Stimulated activated naive CD8-positive, alpha-beta T cell treated with anti-CD3 and anti-CD28 coated beads, Interleukin-15, amount 100 ng/mL, for 72 hours (primary cell): Measurements from ENCODE around the gene LENG8.
"Not testable (repeated sequence)": the region's sequence is repeated elsewhere in the genome, so short reads cannot be mapped to it uniquely, and the experiment has no call there.

Source experiments
- ATAC-seq: fragments of 150-1000 bp; cut with Tn5 transposase; 2 replicates; pipeline ENCODE4 v1.10.0; 2021; ENCODE audit warnings: mild to moderate bottlenecking, moderate library complexity
- DNase-seq, 2 donors: peaks; one replicate each; pipeline ENCODE4 v3.0.0; 2021 to 2022
- H3K27ac Mint-ChIP-seq, 2 donors: one replicate each; pipeline ENCODE4 v1.8.0; 2022; ENCODE audit warnings: mild to moderate bottlenecking in 2 of 2, mixed read lengths in 2 of 2, moderate library complexity in 2 of 2
- H3K27me3 Mint-ChIP-seq: one replicate; pipeline ENCODE4 v1.8.0; 2022; ENCODE audit warnings: mixed read lengths
- H3K4me1 Mint-ChIP-seq: one replicate; pipeline ENCODE4 v1.8.0; 2022; ENCODE audit warnings: mild to moderate bottlenecking, mixed read lengths
- H3K4me3 Mint-ChIP-seq, 2 donors: one replicate each; pipeline ENCODE4 v1.8.0; 2022; ENCODE audit warnings: mild to moderate bottlenecking in 2 of 2, mixed read lengths in 2 of 2, moderate library complexity in 1 of 2
- H3K9me3 Mint-ChIP-seq, 2 donors: one replicate each; pipeline ENCODE4 v1.8.0; 2022; ENCODE audit warnings: mixed read lengths in 2 of 2

LENG8 gene

GRCh38 chr19:54430306-54431254 lies 18.4 kb upstream of the LENG8 start:
- Mint-ChIP-seq H3K4me3 (peak overlapping the region; percentile 65 to 80), H3K4me1 (peaks cover 40% of the 10 kb centered on the region), H3K27ac (peak overlapping the region in 1 of 2 donors; percentile 82), H3K9me3 (no peaks in the 10 kb centered on the region), H3K27me3 (peaks cover 46% of the 10 kb centered on the region)
- DNase-seq (no peak), ATAC-seq (peak; percentile 68)

GRCh38 chr19:54431255-54431838 lies 17.7 kb upstream of the LENG8 start:
- Mint-ChIP-seq H3K27me3 (peaks cover 38% of the 10 kb centered on the region), H3K4me1 (peaks cover 43% of the 10 kb centered on the region), H3K27ac (peak overlapping the region in 1 of 2 donors; percentile 82), H3K4me3 (peak overlapping the region; percentile 65 to 80), H3K9me3 (no peaks in the 10 kb centered on the region)
- DNase-seq: no peak
- no peak for ATAC-seq

DNA sequence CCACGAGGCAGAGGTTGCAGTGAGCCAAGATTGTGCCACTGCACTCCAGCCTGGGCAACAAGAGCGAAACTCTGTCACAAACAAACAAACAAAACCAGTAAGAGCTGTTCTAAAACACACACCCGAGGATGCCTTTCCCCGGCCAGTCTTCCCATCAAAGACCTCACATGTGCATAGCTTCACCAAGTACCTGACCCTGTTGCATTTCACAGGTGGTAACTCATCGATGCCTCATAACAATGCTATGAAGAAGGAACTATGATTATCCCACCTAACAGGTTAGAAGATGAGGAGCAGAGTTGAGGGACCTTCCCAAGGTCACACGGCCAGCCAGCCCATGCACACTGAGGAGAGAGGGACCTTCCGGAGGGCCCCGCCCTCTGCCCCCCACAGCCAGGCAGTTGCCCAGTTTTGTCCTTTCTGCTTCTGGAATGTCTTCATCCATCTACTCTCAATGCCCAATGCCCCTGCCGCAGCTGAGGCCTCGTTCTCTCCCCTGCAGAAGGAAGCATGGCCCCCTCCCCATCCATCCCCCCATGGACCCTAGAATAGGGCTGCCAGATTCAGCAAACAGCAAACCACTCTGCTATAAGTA lies 16.8 kb upstream of the LENG8 start:
- no peak overlapping the region for H3K4me3 Mint-ChIP-seq
- DNase-seq: no peak
- no peak overlapping the region for H3K27ac Mint-ChIP-seq
- peaks cover 45% of the 10 kb centered on the region for H3K4me1 Mint-ChIP-seq
- no peaks in the 10 kb centered on the region for H3K9me3 Mint-ChIP-seq
- no peak for ATAC-seq
- H3K27me3 Mint-ChIP-seq: peaks cover 31% of the 10 kb centered on the region

DNA sequence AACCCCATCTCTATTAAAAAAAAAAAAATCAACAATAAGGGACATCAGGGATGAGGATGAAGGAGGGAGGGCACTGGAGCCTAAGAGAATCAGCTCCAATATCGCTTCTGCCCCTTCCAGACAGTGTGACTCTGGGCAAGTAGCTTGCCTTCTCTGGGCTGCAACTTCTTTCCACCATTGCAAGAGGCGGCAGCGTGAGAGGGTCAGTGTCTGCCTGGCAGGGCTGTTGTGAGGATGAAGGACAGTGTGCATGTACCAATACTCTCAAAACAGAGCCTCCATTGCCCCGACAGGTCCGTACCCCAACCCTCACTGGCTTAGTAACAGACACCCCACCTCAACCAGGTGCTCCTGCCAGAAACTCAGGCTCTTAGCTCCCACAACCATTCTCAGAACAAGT lies 15.3 kb upstream of the LENG8 start:
- ATAC-seq: no peak
- H3K4me1 Mint-ChIP-seq: peaks cover 51% of the 10 kb centered on the region
- no peaks in the 10 kb centered on the region for H3K9me3 Mint-ChIP-seq
- no peak overlapping the region for H3K4me3 Mint-ChIP-seq
- peak overlapping the region in 1 of 2 donors; percentile 41 for H3K27ac Mint-ChIP-seq
- no peak for DNase-seq
- H3K27me3 Mint-ChIP-seq: peaks cover 17% of the 10 kb centered on the region

- no peak for ATAC-seq
Observed at GRCh38 chr19:54434112-54434872, 14.7 kb upstream of the LENG8 start.

GRCh38 chr19:54434873-54435214 lies 14.2 kb upstream of the LENG8 start:
- H3K4me1 Mint-ChIP-seq: peaks cover 55% of the 10 kb centered on the region
- H3K27ac Mint-ChIP-seq: peak overlapping the region in 1 of 2 donors; percentile 49
- no peaks in the 10 kb centered on the region for H3K9me3 Mint-ChIP-seq
- no peak for DNase-seq
- H3K4me3 Mint-ChIP-seq: peak overlapping the region in 1 of 2 donors; percentile 54
- H3K27me3 Mint-ChIP-seq: peaks cover 6% of the 10 kb centered on the region
- no peak for ATAC-seq

More at GRCh38 chr19:54434112-54434872, 14.7 kb upstream of the LENG8 start:
- Mint-ChIP-seq H3K4me3 (peak overlapping the region in 1 of 2 donors; percentile 54), H3K27ac (peak overlapping the region; percentile 41 to 49), H3K27me3 (peaks cover 11% of the 10 kb centered on the region), H3K4me1 (peaks cover 52% of the 10 kb centered on the region), H3K9me3 (no peaks in the 10 kb centered on the region)
- no peak for DNase-seq

DNA sequence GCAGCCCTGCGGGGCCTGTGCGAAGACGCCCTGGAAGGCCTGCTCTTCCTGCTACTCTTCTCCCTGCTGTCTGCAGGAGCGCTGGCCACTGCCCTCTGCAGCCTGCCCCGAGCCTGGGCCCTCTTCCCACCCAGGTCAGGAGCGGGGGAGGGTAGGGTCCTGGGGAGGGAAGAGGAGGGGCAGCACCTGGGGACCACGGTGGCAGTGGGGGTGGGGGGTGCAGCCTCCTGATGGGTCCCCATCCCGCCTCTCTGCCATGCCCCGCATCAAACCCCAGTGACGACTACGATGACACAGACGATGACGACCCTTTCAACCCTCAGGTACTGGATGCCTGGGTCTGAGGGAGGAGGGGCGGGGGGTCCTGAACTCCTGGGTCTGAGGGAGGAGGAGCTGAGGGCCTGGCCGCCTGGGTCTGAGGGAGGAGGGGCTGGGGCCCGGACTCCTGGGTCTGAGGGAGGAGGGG lies 13.4 kb upstream of the LENG8 start:
- ATAC-seq: peak; percentile 13
- H3K27me3 Mint-ChIP-seq: no peaks in the 10 kb centered on the region

GRCh38 chr19:54436031-54436523 lies 12.9 kb upstream of the LENG8 start:
- ATAC-seq (no peak), DNase-seq (no peak)
- Mint-ChIP-seq H3K27ac (no peak overlapping the region), H3K4me3 (no peak overlapping the region), H3K9me3 (no peaks in the 10 kb centered on the region), H3K4me1 (peaks cover 47% of the 10 kb centered on the region), H3K27me3 (no peaks in the 10 kb centered on the region)

More for the DNA sequence above, 13.4 kb upstream of the LENG8 start:
- no peak overlapping the region for H3K27ac Mint-ChIP-seq
- no peaks in the 10 kb centered on the region for H3K9me3 Mint-ChIP-seq
- H3K4me1 Mint-ChIP-seq: peaks cover 51% of the 10 kb centered on the region
- H3K4me3 Mint-ChIP-seq: no peak overlapping the region
- DNase-seq: no peak

DNA sequence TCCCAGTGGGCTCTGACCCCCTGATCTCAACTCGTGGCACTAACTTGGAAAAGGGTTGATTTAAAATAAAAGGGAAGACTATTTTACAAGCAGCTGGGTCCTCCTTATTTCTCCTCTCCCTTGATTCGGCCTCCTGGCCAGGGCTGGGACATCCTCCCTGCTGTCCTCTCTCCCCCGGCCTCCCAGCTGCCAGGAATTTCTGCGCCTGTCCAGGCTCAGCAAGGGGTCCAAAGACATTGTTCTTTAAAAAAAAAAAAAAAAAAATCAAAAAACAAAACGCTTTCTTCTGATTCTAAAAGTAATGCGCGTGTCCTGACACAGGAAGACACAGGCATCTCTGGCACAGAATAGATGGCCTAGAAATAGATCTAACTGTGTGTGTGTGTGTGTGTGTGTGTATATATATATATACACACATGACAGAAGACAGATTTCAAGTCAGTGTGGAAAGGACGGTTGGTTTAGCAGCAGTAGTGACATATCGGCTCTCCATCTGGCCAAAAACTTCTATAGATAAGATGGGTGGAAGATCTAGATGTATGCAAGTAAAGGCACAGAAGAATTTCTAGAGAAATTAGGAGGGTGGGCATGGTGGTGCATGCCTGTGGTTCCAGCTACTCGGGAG lies 12.3 kb upstream of the LENG8 start:
- no peaks in the 10 kb centered on the region for H3K9me3 Mint-ChIP-seq
- ATAC-seq: no peak
- DNase-seq: no peak
- no peak overlapping the region for H3K27ac Mint-ChIP-seq
- H3K27me3 Mint-ChIP-seq: no peaks in the 10 kb centered on the region
- no peak overlapping the region for H3K4me3 Mint-ChIP-seq
- H3K4me1 Mint-ChIP-seq: peaks cover 41% of the 10 kb centered on the region

DNA sequence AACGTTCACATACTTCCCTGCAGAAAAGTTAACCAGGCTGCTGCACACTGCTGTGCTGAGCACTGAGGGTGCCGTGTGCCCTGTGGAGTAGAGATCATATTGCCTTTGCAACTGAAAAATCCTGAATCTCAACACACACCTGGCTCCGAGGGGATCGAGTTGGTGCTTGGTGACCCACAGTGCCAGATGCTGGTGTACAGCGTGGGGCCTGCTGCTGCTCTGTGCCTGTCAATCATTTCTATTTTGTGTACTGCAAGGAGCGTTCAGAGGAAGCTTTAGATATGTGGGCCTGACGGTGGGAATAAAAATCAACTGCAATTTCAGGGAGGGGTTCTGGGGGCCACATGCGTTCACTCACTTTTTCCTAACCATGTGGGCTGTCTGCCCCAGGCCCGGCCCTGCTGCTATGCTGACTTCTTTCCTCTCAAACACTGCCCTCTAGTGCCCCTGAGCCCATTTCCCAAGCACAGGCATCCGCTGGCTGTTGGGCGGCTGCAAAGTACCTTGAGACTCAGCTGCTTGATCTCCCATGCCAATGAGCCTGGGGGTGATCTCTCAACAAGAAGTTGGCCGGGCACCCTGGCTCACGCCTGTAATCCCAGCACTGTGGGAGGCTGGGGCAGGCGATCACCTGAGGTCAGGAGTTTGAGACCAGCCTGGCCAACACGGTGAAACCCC lies 9.7 kb upstream of the LENG8 start:
- Mint-ChIP-seq H3K4me3 (no peak overlapping the region), H3K27me3 (no peaks in the 10 kb centered on the region), H3K4me1 (peaks cover 41% of the 10 kb centered on the region), H3K9me3 (no peaks in the 10 kb centered on the region), H3K27ac (peak overlapping the region in 1 of 2 donors; percentile 74)
- ATAC-seq (peak; percentile 53), DNase-seq (no peak)

- DNase-seq (no peak), ATAC-seq (no peak)
- no peak overlapping the region for H3K4me3 Mint-ChIP-seq
- peaks cover 31% of the 10 kb centered on the region for H3K4me1 Mint-ChIP-seq
- no peaks in the 10 kb centered on the region for H3K27me3 Mint-ChIP-seq
- H3K9me3 Mint-ChIP-seq: no peaks in the 10 kb centered on the region
- H3K27ac Mint-ChIP-seq: no peak overlapping the region
Observed at GRCh38 chr19:54440641-54441040, 8.4 kb upstream of the LENG8 start.

DNA sequence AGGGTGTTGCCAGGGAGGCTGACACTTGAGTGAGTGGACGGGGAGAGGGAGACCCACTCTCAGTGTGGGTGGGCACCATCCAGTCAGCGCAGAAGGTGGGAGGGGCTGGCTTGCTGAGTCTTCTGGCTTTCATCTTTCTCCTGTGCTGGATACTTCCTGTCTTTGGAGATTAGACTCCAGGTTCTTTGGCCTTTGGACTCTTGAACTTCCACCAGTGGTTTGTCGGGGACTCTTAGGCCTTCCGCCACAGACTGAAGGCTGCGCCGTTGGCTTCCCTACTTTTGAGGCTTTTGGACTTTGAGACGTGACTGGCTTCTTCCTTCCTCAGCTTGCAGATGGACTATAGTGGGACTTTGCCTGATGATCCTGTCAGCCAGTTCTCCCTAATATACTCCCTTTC lies 4.3 kb upstream of the LENG8 start:
- Mint-ChIP-seq H3K9me3 (no peaks in the 10 kb centered on the region), H3K27ac (no peak overlapping the region)

DNA sequence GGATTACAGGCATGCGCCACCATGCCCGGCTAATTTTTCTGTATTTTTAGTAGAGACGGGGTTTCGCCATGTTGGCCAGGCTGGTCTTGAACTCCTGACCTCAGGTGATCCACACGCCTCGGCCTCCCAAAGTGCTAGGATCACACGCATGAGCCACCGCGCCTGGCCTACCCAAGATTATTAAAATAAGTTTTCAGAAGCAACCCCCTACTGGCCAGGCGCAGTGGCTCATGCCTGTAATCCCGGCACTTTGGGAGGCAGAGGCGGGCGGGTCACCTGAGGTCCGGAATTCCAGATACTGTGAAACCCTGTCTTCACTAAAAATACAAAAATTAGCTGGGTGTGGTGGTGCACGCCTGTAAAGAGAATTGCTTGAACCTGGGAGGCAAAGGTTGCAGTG lies 2.6 kb upstream of the LENG8 start:
- H3K9me3 Mint-ChIP-seq, ATAC-seq: not testable (repeated sequence)

More for the DNA sequence above, 4.3 kb upstream of the LENG8 start:
- no peak for DNase-seq
- no peak for ATAC-seq
- H3K4me3 Mint-ChIP-seq: no peak overlapping the region
- peaks cover 29% of the 10 kb centered on the region for H3K4me1 Mint-ChIP-seq
- no peaks in the 10 kb centered on the region for H3K27me3 Mint-ChIP-seq

DNA sequence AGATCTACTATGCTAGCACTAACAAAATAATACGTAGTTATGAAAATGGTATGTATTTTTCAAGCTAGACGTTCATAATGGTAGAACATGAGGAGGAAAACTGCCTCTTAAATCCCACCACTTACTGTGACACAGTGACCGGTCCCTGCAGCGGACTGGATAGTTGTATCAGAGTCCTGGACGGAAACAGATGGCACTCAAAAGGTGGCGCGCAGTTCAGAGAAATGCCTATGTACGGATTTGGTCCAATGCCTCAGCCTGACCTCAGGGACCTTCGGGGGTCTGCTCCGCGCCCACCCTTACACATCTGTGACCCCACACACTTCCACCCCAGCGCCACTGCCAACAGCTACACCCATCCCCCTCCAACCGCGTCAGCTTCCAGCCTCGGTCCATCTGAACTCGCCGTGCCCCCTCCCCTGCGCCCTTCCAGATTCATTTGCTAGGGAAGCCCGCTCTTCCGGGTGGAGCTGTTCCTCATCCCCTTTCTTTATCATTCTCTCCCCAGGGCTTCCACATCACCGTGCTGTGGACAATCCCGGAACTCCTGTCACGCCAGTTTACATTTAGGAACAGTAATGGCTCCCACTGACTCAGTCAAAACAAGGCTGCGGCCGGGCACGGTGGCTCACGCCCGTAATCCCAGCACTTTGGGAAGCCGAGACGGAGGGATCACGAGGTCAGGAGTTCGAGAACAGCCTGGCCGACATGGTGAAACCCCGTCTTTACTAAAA lies 792 bp upstream of the LENG8 start:
- Mint-ChIP-seq H3K27me3 (no peaks in the 10 kb centered on the region), H3K27ac (peak overlapping the region; percentile 93 to 98), H3K9me3 (no peaks in the 10 kb centered on the region), H3K4me1 (peaks cover 57% of the 10 kb centered on the region), H3K4me3 (peak overlapping the region; percentile 96 to 98)
- ATAC-seq (peak; percentile 10), DNase-seq (no peak)

More for the DNA sequence above, 2.6 kb upstream of the LENG8 start:
- not testable (repeated sequence) for H3K27me3 Mint-ChIP-seq, H3K4me3 Mint-ChIP-seq, H3K27ac Mint-ChIP-seq, DNase-seq
- H3K4me1 Mint-ChIP-seq: peaks cover 42% of the 10 kb centered on the region
